WTC11 (cell line): Measurements from ENCODE around the gene HERC2.

Experiments used
- ATF2 ChIP-seq: sonication (generic); formaldehyde crosslinking; IDR thresholded peaks from 2 replicates; pipeline ENCODE4 v1.8.1; 2022; ENCODE audit warnings: low read depth, missing genetic modification reagents, borderline replicate concordance
- ATF3 ChIP-seq: sonication (generic); formaldehyde crosslinking; conservative IDR thresholded peaks from 2 replicates; pipeline ENCODE4 v1.8.1; 2022; ENCODE audit warnings: mild to moderate bottlenecking, missing genetic modification reagents
- CTCF ChIP-seq: fragments of 200-600 bp; IDR thresholded peaks from 2 replicates; pipeline ENCODE4 v1.8.0; 2022; ENCODE audit warnings: antibody characterized with exemption
- IRF1 ChIP-seq: sonication (generic); formaldehyde crosslinking; IDR thresholded peaks from 2 replicates; pipeline ENCODE4 v1.8.0; 2023; ENCODE audit warnings: missing genetic modification reagents
- MAX ChIP-seq: sonication (generic); formaldehyde crosslinking; IDR thresholded peaks from 2 replicates; pipeline ENCODE4 v1.8.0; 2022; ENCODE audit warnings: mild to moderate bottlenecking, missing genetic modification reagents
- SMAD4 ChIP-seq: sonication (generic); formaldehyde crosslinking; IDR thresholded peaks from 2 replicates; pipeline ENCODE4 v1.8.0; 2022; ENCODE audit warnings: mild to moderate bottlenecking, missing genetic modification reagents
- SP1 ChIP-seq: sonication (generic); formaldehyde crosslinking; conservative IDR thresholded peaks from 2 replicates; pipeline ENCODE4 v1.8.1; 2022; ENCODE audit warnings: missing genetic modification reagents
- USF2 ChIP-seq: sonication (generic); formaldehyde crosslinking; IDR thresholded peaks from 2 replicates; pipeline ENCODE4 v1.8.1; 2023; ENCODE audit warnings: mild to moderate bottlenecking, missing genetic modification reagents, moderate library complexity
- ZNF281 ChIP-seq: sonication (generic); formaldehyde crosslinking; IDR thresholded peaks from 2 replicates; pipeline ENCODE4 v1.8.0; 2023; ENCODE audit warnings: mild to moderate bottlenecking, missing genetic modification reagents
- ZNF317 ChIP-seq: sonication (generic); formaldehyde crosslinking; IDR thresholded peaks from 2 replicates; pipeline ENCODE4 v1.8.1; 2023; ENCODE audit warnings: low read depth, mild to moderate bottlenecking, moderate library complexity, missing genetic modification reagents, borderline replicate concordance

- no peak for TF ChIP-seq USF2
- TF ChIP-seq MAX (CRISPR knock-in tag), result no peak
- no peak for TF ChIP-seq ATF3
- TF ChIP-seq CTCF, result no peak
- no peak for TF ChIP-seq IRF1 (CRISPR knock-in tag)
- no peak for TF ChIP-seq ZNF317
- TF ChIP-seq SMAD4 (CRISPR knock-in tag), result no peak
- TF ChIP-seq ATF2 (CRISPR knock-in tag), result no peak
- TF ChIP-seq SP1 (CRISPR knock-in tag), result no peak
- TF ChIP-seq ZNF281 (CRISPR knock-in tag), result no peak
These were observed 224.2 kb downstream of the HERC2 start for GRCh38 chr15:28097656-28098359.
